DOHH2 (cell line): ENCODE measurements around the gene NOTCH2NLA.
"Not testable (repeated sequence)": the region's sequence is repeated elsewhere in the genome, so short reads cannot be mapped to it uniquely, and the experiment has no call there.

Source experiments
- H3F3A ChIP-seq: fragments of 200-600 bp; sonication (generic), shearing (Covaris generic); 2 replicates; pipeline ENCODE4 v1.6.0; 2016; ENCODE audit warnings: antibody characterized with exemption, mild to moderate bottlenecking; ENCODE audit not compliant: control insufficient read depth, insufficient read depth
- H3K27ac ChIP-seq: fragments of 200-600 bp; sonication (generic); 2 replicates; pipeline ENCODE4 v1.5.1; 2014; ENCODE audit warnings: low read depth, mild to moderate bottlenecking, low read length, moderate library complexity
- H3K27me3 ChIP-seq: fragments of 200-600 bp; sonication (generic); 2 replicates; pipeline ENCODE4 v1.6.1; 2014; ENCODE audit warnings: mild to moderate bottlenecking, low read length, mixed read lengths; ENCODE audit not compliant: control insufficient read depth
- H3K36me3 ChIP-seq: fragments of 200-600 bp; sonication (generic); 2 replicates; pipeline ENCODE4 v1.6.1; 2014; ENCODE audit warnings: mild to moderate bottlenecking, low read length, moderate library complexity, mixed read lengths; ENCODE audit not compliant: control insufficient read depth
- H3K4me1 ChIP-seq: fragments of 200-600 bp; sonication (generic); 2 replicates; pipeline ENCODE4 v1.6.1; 2014; ENCODE audit warnings: mild to moderate bottlenecking, low read length, mixed read lengths; ENCODE audit not compliant: control insufficient read depth
- H3K4me2 ChIP-seq: fragments of 200-600 bp; sonication (generic); 2 replicates; pipeline ENCODE4 v1.6.0; 2014; ENCODE audit warnings: mild to moderate bottlenecking, low read length, moderate library complexity
- H3K4me3 ChIP-seq: fragments of 200-600 bp; sonication (generic); 2 replicates; pipeline ENCODE4 v1.5.1; 2014; ENCODE audit warnings: mild to moderate bottlenecking, low read length, mixed read lengths
- H3K79me2 ChIP-seq: fragments of 200-600 bp; sonication (generic); 2 replicates; pipeline ENCODE4 v1.6.1; 2014; ENCODE audit warnings: mild to moderate bottlenecking, low read length, mixed read lengths; ENCODE audit not compliant: control insufficient read depth
- H3K9me2 ChIP-seq: fragments of 200-600 bp; sonication (generic); replicated peaks from 2 replicates; pipeline ENCODE4 v1.6.1; 2014; ENCODE audit warnings: mild to moderate bottlenecking, low read length, mixed read lengths; ENCODE audit not compliant: control insufficient read depth
- H3K9me3 ChIP-seq: fragments of 200-600 bp; sonication (generic); 2 replicates; pipeline ENCODE4 v1.6.1; 2014; ENCODE audit warnings: antibody characterized with exemption, low read length, mixed read lengths; ENCODE audit not compliant: control insufficient read depth, insufficient read depth
- H4K20me1 ChIP-seq: fragments of 200-600 bp; sonication (generic); 2 replicates; pipeline ENCODE4 v1.6.0; 2014; ENCODE audit warnings: low read depth, mild to moderate bottlenecking, antibody characterized with exemption, low read length, moderate library complexity; ENCODE audit not compliant: control insufficient read depth, insufficient read depth

Gene NOTCH2NLA

GRCh38 chr1:146266179-146266748 is 37.4 kb upstream of the NOTCH2NLA start:
- H3K27ac ChIP-seq, H3K36me3 ChIP-seq, H3K9me3 ChIP-seq, H4K20me1 ChIP-seq, H3K27me3 ChIP-seq, H3K79me2 ChIP-seq, H3K4me3 ChIP-seq, H3K4me1 ChIP-seq, H3K9me2 ChIP-seq, H3F3A ChIP-seq, H3K4me2 ChIP-seq: not testable (repeated sequence)

DNA sequence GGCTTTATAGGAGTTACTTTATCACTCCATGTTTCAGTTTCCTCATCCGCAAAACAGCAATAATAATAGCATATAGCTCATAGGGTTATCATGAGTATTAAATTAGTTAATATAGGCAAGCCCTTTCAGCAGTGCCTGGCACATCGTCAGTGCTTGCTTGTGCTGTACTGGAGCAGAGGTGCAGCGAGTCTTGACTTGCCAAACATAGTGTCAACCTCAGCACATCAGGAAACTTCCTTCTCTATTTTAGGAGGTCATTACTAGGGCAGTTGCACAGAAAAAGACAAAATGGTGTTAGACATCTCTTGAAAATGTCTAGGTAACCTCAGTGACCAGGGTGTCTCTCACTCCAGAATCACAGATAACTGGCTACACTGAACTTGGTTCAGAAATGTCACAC is 35.9 kb upstream of the NOTCH2NLA start:
- not testable (repeated sequence) for H3F3A ChIP-seq, H4K20me1 ChIP-seq, H3K4me2 ChIP-seq, H3K36me3 ChIP-seq, H3K9me2 ChIP-seq, H3K4me1 ChIP-seq, H3K27me3 ChIP-seq, H3K4me3 ChIP-seq, H3K79me2 ChIP-seq, H3K9me3 ChIP-seq, H3K27ac ChIP-seq

GRCh38 chr1:146260006-146260730 is 31.3 kb upstream of the NOTCH2NLA start:
- H3K9me2 ChIP-seq, H3F3A ChIP-seq, H3K36me3 ChIP-seq, H4K20me1 ChIP-seq, H3K4me3 ChIP-seq, H3K4me1 ChIP-seq, H3K9me3 ChIP-seq, H3K4me2 ChIP-seq, H3K27ac ChIP-seq, H3K27me3 ChIP-seq, H3K79me2 ChIP-seq: not testable (repeated sequence)

DNA sequence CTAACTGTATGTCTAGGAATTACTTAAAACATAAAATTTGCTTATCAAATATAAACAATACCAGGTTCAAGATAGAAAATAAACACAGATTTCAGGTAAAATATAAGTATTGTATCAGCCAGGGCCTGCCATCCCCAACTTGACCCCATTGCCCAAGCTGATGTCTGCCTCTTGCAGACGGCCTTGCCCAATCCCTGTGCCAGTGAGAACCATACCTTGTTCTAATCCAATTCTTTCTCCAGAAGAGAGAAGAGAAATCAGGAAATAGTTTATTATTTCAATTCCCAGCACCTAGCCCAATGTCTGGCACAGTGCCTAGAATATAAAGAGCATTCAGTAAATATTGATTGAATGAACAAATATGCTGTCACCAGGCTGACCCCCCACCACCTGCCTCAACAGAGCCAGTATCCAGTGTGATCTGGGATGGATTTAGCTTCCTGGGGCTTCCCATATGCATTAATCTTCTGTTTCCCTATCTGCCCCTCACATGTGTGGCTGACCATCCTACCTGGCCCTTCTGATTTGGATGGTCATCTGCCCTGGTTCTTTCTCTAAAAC is 29.3 kb upstream of the NOTCH2NLA start:
- not testable (repeated sequence) for H3K4me1 ChIP-seq, H3K4me2 ChIP-seq, H3F3A ChIP-seq, H3K79me2 ChIP-seq, H3K9me3 ChIP-seq, H3K4me3 ChIP-seq, H3K36me3 ChIP-seq, H3K27ac ChIP-seq, H3K9me2 ChIP-seq, H3K27me3 ChIP-seq, H4K20me1 ChIP-seq

DNA sequence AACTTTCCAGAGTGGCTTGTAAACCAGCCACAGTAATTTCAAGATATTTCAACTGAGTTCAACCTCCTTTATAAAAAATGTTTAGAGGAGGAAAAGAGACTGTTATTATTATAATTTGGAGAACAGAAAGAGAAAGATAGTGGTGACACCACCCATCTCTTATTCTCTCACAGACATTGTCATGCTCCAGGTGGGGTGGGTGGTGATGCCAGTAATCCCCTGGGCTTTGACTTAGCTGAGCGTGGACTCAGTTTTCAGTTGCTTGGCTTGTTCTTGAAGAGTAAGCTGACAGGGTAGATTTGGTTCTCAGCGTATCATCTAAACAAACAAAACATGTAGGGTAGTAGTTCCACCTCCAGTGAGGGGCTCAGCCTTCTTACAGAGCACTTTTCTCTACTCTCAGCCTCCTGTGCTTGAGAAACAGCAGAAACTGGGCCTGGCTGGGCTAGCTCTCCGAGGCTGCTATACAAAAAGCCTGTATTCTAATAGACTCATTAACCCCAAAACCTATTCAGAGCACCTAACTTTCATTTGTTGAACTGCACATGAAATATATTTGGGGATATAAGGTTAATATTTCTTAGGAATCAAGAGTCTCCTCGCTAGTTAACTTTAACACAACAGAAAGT is 25.9 kb upstream of the NOTCH2NLA start:
- H3K79me2 ChIP-seq, H3K9me3 ChIP-seq, H3K4me3 ChIP-seq, H3K27me3 ChIP-seq, H3K9me2 ChIP-seq, H3K4me2 ChIP-seq, H3K36me3 ChIP-seq, H4K20me1 ChIP-seq, H3F3A ChIP-seq, H3K27ac ChIP-seq, H3K4me1 ChIP-seq: not testable (repeated sequence)

DNA sequence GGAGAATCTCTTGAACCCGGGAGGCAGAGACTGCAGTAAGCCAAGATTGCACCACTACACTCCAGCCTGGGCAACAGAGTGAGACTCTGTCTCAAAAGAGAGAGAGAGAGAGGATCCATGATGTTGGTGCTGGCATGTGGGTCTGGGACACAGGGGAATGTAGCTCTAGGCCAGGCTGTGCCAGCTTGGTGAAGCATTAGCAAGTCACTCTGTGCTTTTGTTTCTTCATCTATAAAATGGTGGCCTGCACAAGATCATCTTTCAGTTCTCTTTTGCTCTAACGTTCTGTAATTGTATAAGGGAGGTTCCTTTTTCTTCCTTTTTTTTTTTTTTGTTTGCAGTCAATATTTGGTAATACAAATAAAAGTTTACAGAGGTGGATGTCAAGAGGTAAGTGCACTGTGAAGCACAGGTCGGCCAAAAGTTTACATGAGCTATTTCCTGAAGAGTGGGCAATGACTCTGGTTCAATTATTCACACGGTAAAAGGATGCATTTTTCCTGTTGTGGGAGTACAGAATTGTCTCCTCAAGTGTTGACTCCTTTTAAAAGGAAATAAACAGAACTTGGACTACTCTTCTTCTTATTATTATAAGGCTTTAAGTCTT is 24.5 kb upstream of the NOTCH2NLA start:
- H3K27me3 ChIP-seq, H3K79me2 ChIP-seq, H3K4me3 ChIP-seq, H3F3A ChIP-seq, H3K27ac ChIP-seq, H3K4me2 ChIP-seq, H3K4me1 ChIP-seq, H3K9me2 ChIP-seq, H4K20me1 ChIP-seq, H3K9me3 ChIP-seq, H3K36me3 ChIP-seq: not testable (repeated sequence)

- H3K4me3 ChIP-seq, H3K27me3 ChIP-seq, H3F3A ChIP-seq, H4K20me1 ChIP-seq, H3K79me2 ChIP-seq, H3K9me3 ChIP-seq, H3K27ac ChIP-seq, H3K9me2 ChIP-seq, H3K4me1 ChIP-seq, H3K36me3 ChIP-seq, H3K4me2 ChIP-seq: not testable (repeated sequence)
Measured at GRCh38 chr1:146251523-146251922, 22.7 kb upstream of the NOTCH2NLA start.

DNA sequence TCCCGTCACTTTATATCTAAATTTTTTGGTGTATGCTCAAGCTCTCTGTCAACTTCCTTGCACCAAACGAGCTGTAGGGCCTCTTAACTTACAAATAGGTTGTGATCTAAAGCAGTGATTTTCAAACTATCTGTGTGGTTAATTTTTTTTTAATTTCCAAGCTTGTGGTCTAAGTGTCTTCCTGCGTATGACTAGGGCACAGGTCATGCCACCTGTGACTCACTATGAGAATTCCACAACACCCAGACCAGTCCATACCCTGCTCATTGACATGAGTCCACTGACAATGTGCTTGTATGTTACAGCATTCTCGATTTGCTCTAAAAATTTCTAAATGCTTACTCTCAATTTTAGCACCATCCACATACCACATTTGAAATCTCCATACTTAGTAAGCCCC is 19.8 kb upstream of the NOTCH2NLA start:
- not testable (repeated sequence) for H3K4me1 ChIP-seq, H3K79me2 ChIP-seq, H3K9me2 ChIP-seq, H3K9me3 ChIP-seq, H3K4me2 ChIP-seq, H3F3A ChIP-seq, H3K27me3 ChIP-seq, H4K20me1 ChIP-seq, H3K36me3 ChIP-seq, H3K4me3 ChIP-seq, H3K27ac ChIP-seq
